HUES48 (cell line): ENCODE measurements around the gene WASHC2A.
"Not testable (repeated sequence)": the region's sequence is repeated elsewhere in the genome, so short reads cannot be mapped to it uniquely, and the experiment has no call there.

Source experiments
- H3K27ac ChIP-seq: one replicate; pipeline ENCODE4 v1.7.0; 2013; ENCODE audit warnings: low read depth, low read length, inconsistent platforms
- H3K27me3 ChIP-seq: 2 replicates; pipeline ENCODE4 v1.6.1; 2013; ENCODE audit warnings: mild to moderate bottlenecking, low read length; ENCODE audit not compliant: control insufficient read depth, insufficient read depth
- H3K36me3 ChIP-seq: 2 replicates; pipeline ENCODE4 v1.6.1; 2013; ENCODE audit warnings: low read length; ENCODE audit not compliant: control insufficient read depth, insufficient read depth
- H3K4me1 ChIP-seq: 2 replicates; pipeline ENCODE4 v1.6.1; 2013; ENCODE audit warnings: mild to moderate bottlenecking, low read length; ENCODE audit not compliant: control insufficient read depth, insufficient read depth
- H3K4me3 ChIP-seq: 2 replicates; pipeline ENCODE4 v1.5.1; 2013; ENCODE audit warnings: mild to moderate bottlenecking, low read depth, low read length
- H3K9ac ChIP-seq: 2 replicates; pipeline ENCODE4 v1.6.1; 2013; ENCODE audit warnings: mild to moderate bottlenecking, low read depth, low read length, moderate library complexity
- H3K9me3 ChIP-seq: 2 replicates; pipeline ENCODE4 v1.6.1; 2013; ENCODE audit warnings: low read length; ENCODE audit not compliant: control insufficient read depth, insufficient read depth

WASHC2A gene

DNA sequence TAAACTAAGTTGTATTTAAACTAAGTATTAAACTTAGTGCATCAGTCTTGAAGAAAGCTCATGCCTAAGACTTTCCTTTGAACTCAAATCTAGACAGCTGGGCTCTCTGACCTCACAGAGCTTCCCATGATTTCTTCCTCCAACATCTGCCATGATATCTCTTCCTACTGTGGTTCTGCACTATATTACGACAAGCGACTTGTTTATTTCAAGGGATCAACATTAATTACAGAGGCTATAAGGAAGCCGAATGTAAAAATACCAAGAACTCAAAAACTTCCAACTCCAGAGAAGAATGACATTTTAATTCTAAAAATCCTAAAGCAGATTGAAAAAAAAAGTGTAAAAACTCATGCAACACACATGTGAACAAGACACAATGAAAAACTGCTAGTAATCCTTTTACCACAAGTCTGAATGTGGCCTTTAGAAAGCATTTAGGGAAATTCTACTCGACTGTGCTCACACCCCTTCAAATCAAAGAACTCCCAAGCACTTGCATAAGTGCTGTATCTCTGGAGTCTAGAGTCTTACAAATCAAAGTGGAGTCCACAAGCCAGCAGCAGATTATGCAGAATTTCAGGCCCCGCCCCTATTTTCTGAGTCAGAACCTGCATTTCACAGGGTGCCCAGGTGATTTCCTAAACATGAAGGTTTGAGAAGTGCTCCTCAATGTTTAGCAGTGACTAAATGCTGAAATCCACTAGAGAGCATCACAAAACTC lies 22.7 kb upstream of the WASHC2A start:
- no peak overlapping the region for H3K9ac ChIP-seq
- H3K36me3 ChIP-seq: no peaks in the 10 kb centered on the region
- H3K9me3 ChIP-seq: no peaks in the 10 kb centered on the region
- no peak overlapping the region for H3K4me3 ChIP-seq
- H3K27ac ChIP-seq: no peak overlapping the region
- no peaks in the 10 kb centered on the region; the same call in 1 of the 2 replicates for H3K4me1 ChIP-seq
- H3K27me3 ChIP-seq: no peaks in the 10 kb centered on the region

GRCh38 chr10:50046457-50046856 lies 21.3 kb upstream of the WASHC2A start:
- H3K4me1 ChIP-seq, H3K27me3 ChIP-seq, H3K9me3 ChIP-seq, H3K4me3 ChIP-seq, H3K36me3 ChIP-seq, H3K9ac ChIP-seq, H3K27ac ChIP-seq: not testable (repeated sequence)

DNA sequence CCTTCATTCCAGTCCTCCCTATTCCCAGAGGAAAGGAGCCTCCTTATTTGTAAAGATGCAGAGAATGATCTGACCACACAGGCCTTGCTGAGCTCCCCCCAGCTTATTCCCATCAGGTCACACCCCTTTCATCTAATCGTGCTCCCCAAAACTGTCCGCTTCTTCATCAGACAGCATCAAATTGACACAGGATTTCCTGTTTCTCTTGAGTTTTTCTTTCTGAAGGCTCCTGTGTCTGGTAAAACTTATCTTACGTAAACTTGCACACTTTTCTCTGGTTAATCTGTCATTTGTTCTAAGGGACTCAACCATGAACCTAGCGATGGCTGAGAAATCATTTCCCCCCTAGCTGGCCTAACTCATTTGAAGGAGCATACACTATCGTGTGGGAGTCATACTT lies 20.2 kb upstream of the WASHC2A start:
- H3K9ac ChIP-seq, H3K27me3 ChIP-seq, H3K9me3 ChIP-seq, H3K36me3 ChIP-seq, H3K4me1 ChIP-seq, H3K4me3 ChIP-seq, H3K27ac ChIP-seq: not testable (repeated sequence)

GRCh38 chr10:50051995-50052660 lies 15.6 kb upstream of the WASHC2A start:
- not testable (repeated sequence) for H3K9me3 ChIP-seq, H3K9ac ChIP-seq, H3K27me3 ChIP-seq, H3K4me3 ChIP-seq, H3K36me3 ChIP-seq, H3K4me1 ChIP-seq, H3K27ac ChIP-seq

DNA sequence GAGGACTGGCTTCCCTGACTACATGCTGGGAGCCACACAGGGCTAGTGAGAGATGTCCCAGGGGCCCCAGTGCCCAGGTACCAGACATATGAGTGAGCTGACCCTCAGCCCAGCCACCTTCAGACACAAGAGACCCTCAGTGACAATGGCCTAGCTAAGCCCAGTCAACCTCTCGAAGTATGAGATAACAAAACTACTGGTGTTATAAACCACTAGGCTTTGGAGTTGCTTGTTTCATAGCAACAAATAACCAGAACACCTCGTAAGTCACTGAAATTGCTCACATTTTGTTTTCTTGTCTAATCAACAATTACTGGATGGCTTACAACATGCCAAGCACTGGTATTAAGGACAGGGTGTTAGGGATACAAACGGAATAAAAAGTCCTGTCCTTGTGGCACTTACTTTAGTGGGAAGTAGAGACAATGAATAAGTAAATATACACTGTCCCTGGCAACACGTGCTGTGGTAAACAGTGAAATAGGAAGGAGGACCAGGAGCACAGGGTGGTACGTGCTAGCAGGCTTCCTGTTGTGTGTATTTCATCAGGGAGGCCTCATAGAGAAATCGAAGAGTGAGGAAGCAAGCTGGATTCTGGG lies 14.9 kb upstream of the WASHC2A start:
- not testable (repeated sequence) for H3K36me3 ChIP-seq, H3K4me1 ChIP-seq, H3K4me3 ChIP-seq, H3K27ac ChIP-seq, H3K9ac ChIP-seq, H3K27me3 ChIP-seq, H3K9me3 ChIP-seq

DNA sequence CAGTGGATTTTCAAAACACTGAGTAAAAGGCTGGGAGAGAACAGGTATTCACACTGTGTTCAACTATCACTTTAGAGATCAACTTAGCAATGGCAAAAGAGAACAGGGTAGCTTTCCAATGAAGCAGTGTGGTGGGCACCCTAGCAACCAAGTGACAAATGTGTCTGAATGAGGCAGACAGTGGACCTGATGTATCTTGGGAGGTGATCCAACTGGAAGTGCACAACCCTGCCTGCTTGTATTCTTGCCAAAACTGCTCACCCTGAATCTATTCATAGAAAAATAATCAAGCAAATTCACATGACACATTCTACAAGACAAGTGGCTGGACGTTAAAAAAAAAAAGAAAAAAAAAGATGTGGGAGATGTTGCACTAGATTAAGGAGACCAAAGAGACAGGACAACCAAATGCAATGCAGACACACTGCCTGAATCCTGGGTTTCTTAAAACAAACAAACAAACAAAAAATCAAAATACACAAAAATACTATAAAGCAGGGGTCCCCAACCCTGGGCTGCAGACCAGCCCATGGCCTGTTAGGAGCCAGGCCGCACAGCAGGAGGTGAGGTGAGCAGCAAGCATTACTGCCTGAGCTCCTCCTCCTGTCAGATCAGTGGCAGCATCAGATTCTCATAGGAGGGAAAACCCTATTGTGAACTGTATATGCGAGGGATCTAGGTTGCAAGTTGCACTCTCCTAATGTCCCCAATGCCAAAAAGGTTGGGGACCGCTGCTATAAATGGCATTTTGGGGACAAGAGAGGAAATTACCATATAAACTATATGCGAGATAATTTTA lies 12.1 kb upstream of the WASHC2A start:
- not testable (repeated sequence) for H3K9ac ChIP-seq, H3K36me3 ChIP-seq, H3K27me3 ChIP-seq, H3K4me3 ChIP-seq, H3K27ac ChIP-seq, H3K4me1 ChIP-seq, H3K9me3 ChIP-seq

DNA sequence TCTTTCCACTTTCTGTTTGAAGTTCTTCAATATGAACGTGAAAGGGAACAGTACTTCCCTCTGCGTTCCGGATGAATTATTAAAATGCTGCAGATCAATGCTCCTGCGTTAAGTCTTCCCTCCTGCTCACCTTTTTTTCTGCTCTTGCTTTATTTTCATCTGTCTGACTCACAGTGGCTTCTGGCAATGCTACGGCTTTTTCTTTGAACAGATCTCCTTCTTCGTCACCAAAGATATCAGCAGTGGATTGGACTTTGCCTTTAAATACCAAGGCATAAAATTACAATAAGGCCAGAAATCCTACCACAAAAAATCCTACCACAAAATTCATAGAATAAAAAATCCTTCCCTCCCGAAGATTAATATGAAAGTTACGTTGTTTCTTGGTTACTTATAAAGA lies 11.1 kb upstream of the WASHC2A start:
- not testable (repeated sequence) for H3K27ac ChIP-seq, H3K4me1 ChIP-seq, H3K9me3 ChIP-seq, H3K9ac ChIP-seq, H3K4me3 ChIP-seq, H3K27me3 ChIP-seq, H3K36me3 ChIP-seq

DNA sequence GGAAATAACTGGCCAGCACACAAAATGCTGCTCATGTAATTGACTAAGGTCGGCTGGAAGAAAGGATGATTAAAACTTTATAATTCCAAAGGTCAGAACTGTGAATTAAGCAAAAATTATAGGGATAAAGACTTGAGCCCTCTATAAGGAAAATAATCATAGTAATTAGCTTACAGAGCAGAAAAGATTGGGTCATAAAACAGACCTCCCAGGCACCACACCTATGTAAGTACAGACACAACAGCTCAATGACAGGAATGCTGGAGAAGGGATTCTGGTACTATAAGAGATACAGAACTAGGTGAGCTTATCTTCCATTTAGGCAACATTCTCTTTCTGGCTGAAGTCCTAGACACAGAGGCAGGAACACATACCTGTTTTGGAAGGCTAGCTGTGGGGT lies 9.0 kb upstream of the WASHC2A start:
- not testable (repeated sequence) for H3K27ac ChIP-seq, H3K4me1 ChIP-seq

GRCh38 chr10:50059946-50060345 lies 7.8 kb upstream of the WASHC2A start:
- not testable (repeated sequence) for H3K9ac ChIP-seq, H3K9me3 ChIP-seq, H3K4me3 ChIP-seq, H3K36me3 ChIP-seq, H3K27me3 ChIP-seq, H3K4me1 ChIP-seq, H3K27ac ChIP-seq

More for the DNA sequence above, 9.0 kb upstream of the WASHC2A start:
- H3K36me3 ChIP-seq, H3K9ac ChIP-seq, H3K9me3 ChIP-seq, H3K27me3 ChIP-seq, H3K4me3 ChIP-seq: not testable (repeated sequence)

GRCh38 chr10:50061548-50061947 lies 6.2 kb upstream of the WASHC2A start:
- H3K4me3 ChIP-seq, H3K9ac ChIP-seq, H3K27ac ChIP-seq, H3K4me1 ChIP-seq, H3K27me3 ChIP-seq, H3K9me3 ChIP-seq, H3K36me3 ChIP-seq: not testable (repeated sequence)

GRCh38 chr10:50063100-50063499 lies 4.7 kb upstream of the WASHC2A start:
- Histone ChIP-seq H3K27ac (no peak overlapping the region), H3K4me3 (no peak overlapping the region), H3K27me3 (no peaks in the 10 kb centered on the region)

More at GRCh38 chr10:50063100-50063499, 4.7 kb upstream of the WASHC2A start:
- no peaks in the 10 kb centered on the region for H3K4me1 ChIP-seq
- no peaks in the 10 kb centered on the region for H3K9me3 ChIP-seq
- H3K36me3 ChIP-seq: no peaks in the 10 kb centered on the region
- H3K9ac ChIP-seq: no peak overlapping the region
